GM21447 (cell line): ENCODE data around the gene GPC3.

Experiments used
- ATAC-seq: cut with Tn5 transposase; IDR thresholded peaks from one replicate; pipeline ENCODE4 v1.9.1; 2021; ENCODE audit not compliant: unreplicated experiment

GPC3 gene

DNA sequence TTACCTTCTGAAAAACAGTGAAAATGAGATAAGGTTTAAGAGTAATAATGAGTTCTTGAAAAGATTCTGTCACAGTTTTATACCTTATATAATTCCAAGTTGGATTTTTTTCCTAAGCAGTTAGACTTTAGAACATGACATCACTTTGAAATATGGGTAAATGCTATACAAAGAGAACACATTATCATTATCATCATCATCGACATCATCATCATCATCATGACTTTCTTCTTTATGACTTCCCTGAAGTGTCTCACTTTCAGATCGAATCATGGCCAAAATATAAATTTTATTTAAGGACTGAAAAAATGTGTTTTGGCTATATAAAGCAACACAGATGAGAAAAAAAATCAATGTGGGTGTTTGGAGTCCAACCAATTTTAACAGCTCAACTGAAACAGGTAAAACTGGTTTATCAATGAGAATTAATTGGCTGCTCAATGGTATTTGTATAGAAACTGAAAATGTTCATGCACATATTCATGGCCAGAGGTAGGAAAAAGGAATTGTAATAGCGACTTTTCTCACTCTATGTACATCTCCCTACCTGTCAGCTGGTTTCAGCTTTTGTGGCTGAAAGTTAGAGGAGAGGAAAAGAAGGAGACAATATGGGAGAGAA is 327.0 kb downstream of the GPC3 start:
- no peak for ATAC-seq

DNA sequence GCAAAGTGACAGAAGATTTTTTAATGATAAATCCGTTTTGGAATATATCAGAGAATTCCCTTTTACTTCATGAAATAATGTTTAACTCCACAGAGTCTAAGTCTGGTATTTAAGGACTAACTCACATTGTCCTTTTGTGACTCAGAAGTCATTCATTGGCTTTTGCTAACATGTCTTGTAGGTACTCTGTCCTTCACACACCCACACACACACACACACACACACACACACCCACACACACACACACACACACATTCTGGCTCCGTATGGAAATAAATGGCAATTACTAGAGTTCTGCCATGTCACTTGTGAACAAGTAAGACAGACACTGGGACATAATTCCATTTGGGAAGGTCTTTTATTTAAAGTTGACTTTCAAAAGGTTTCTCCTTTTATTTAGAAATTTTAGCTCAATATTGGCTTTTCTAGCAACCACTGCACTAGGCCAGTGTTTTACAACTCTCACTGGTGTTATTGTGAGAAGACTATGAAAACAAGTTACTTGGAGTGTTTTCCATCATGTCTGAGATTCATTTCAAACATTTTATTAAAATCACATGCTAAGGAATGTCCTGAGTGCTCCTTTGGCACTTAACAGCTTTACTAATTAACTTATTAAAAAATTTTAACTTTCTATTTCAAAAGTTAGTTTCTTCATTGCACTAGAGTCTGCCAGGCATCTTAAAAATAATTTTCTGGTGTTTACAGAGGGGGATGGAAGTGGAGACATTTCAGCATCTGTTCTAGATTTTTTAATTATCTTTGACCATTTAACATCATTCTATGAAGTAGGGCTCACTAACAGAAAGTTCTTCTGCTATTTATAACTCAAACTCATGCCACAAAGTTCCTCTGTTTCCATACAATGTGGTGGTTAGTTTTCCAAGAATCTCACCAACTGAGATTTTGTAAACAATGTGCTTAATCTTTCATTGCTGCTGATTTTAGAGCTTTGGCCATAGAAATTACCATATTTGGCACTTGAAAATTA is 329.8 kb downstream of the GPC3 start:
- ATAC-seq, result no peak

DNA sequence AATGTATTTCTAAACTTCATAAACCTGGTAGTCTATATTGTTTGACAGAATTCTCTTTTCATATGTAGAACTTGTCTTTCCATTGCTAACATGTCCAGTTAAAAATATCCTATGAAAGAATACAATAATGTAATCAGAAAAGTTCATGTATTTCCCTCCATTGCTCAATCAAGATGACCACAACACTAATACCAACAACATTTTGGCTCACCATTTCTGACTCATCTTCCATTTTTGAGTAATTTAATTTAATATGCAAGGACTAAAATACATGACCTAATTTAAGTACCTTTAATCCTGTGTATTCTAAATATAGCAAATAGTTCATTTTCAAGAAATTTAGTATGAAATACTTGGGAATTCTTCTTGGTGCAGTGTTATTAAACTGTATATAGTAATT is 330.6 kb downstream of the GPC3 start:
- ATAC-seq, result no peak

DNA sequence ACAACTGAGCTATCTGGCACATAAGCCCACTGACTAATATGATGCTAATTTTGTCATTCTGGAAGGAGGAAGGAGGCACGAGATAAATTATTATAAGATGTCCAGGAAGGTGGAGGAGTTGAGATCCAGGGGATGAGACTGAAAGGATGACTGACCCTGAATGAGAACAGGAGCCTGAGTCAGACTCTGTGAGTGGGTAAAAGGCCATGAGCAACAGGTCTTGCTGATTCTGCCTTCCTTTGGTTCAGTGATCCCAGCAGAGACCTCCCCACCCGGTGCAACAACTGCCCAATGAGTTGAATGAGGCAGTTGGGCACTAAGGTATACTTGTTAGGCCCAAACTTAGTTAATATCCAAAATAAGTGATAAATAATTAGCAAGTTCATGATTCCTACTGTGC is 332.0 kb downstream of the GPC3 start:
- ATAC-seq, result no peak

DNA sequence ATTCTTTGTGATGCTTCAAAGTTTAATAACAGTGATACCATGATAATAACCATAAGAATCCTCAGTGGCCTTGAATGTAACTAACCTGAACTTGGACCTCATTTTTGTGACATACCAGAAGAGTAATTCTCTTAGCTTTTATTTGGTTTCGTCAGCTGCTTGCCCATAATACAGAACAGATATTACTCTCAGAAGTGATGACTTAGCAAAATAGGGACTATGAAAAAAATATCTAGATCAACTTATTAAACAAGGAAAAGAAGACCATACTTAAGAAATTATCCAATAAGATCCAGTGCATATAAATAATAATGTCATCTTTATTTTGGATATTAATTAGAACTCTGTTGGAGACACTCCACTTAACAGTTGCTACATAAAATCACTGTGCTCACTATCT is 333.2 kb downstream of the GPC3 start:
- ATAC-seq, result no peak

DNA sequence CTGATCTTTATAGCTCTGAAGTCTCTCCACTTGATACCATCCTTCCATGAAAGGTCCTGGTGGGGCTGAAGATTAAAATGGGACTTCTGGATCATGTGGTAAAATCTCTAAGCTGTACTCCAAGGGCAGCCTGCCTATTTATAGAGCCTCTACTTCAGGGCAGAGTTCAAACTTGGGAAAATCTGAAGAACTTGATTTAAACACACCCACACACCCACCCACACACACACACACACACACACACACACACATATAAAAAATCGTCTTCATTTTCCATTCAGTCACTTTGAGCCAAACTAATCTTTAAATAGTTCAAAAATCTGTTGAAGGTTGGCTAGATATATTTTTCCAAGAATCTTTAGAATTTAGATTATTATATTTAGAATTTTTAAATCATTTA is 335.2 kb downstream of the GPC3 start:
- no peak for ATAC-seq

DNA sequence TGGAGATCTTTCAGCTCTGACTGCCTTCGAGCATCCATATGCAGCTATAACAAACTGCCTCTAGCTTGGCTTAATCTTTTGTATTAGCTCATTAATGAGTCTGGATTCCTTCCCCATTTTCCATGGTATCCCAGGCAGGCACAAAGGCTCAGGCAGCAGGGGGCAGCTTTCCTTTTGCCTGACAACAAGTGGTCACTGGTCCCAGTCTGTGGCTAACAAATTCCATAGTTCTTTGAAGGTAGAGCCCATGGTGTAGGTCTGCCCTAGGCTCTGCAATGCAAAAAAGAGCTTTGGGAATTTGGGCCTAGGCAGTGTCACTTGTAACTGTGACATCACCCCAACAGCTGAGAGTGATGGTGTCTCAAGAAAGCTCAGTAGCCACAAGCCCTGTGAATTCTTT is 335.7 kb downstream of the GPC3 start:
- ATAC-seq, result no peak

DNA sequence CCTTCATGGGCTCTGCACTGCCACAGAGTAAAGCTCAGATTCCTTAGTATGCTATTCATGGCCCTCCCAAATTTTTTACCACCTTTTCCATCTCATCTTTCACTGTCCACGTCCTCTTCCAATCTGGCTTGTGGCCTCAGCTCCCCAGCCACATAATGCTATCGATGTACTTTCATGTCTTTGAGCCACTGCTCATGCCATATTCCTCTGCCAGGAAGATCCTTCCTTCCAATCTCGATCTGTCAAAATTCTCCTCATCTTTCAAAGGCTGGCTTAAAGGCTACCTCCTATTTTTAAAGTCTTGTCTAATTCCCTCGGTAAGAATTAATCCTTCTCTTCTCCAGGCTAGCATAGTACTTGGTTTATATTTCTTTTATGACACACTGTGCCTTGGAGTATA is 336.8 kb downstream of the GPC3 start:
- no peak for ATAC-seq

DNA sequence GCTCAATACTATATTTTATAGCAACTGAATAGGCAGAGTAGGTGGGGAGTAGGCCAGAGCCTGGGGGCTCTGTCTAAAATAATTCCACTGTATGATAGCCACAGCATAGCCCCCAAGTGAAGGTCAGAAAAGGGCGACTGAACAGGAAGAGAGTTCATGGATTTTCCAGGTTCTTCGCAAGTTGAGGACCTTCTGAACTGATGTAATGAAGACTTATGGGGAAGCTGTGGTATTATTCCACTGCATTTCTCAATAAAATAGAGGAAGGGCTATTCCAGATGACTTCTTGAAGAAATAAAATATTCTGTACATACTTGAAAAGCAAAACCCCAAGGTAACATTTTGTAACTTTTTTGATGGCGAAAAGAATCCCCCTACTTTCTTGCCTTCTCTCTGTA is 338.7 kb downstream of the GPC3 start:
- ATAC-seq, result no peak

DNA sequence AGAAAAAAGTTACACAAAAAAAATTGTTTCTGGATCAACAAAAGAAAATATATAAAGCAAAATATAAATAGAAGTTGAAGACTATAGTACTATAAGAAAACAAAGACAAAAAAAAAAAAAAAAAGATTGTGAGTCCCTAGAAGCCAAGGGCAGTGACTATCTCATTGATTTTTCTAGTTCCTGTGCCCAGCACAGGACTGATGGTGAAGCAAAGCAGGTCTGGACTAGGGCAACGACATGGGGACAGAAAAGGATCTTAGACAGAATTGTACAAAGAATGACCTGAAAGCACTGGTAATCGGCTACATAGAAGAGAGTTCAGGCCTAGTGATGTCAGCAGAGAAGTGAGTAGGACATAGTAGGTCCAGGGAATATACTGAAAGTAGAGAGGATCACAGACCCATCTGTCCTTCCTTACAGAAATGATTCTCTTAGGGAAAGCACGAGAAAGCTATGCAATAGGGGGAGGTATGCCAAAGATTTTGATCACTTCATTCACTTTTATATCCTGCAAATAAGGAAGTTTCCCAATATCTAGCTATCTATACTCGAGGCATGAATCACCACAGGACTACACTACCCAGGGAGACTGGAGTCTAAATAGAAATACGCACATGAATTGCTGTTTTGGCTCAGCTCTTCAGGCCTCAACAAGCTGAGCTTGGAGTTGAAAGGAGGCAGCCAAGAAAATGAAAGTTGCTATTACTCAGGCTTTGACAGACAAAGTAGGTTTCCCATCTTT is 339.2 kb downstream of the GPC3 start:
- no peak for ATAC-seq

DNA sequence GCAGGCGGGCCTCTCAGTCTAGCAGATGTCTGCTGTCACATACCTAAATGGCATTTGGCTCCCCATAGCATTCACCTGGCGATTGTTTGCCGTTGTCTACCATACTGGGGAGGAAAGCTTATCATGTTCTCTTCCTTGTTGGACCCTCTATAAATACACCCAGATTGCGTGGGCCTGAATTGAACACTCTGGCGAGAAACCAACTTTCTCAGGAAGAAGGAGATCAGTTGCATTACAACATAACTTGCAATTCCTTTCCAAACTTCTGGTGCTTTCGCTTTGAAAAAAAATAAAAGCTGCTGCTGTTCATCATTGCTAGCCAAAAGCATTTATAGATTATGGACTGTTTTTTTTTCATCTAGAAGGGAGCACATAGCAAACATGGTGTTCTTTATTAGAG is 340.1 kb downstream of the GPC3 start:
- no peak for ATAC-seq

DNA sequence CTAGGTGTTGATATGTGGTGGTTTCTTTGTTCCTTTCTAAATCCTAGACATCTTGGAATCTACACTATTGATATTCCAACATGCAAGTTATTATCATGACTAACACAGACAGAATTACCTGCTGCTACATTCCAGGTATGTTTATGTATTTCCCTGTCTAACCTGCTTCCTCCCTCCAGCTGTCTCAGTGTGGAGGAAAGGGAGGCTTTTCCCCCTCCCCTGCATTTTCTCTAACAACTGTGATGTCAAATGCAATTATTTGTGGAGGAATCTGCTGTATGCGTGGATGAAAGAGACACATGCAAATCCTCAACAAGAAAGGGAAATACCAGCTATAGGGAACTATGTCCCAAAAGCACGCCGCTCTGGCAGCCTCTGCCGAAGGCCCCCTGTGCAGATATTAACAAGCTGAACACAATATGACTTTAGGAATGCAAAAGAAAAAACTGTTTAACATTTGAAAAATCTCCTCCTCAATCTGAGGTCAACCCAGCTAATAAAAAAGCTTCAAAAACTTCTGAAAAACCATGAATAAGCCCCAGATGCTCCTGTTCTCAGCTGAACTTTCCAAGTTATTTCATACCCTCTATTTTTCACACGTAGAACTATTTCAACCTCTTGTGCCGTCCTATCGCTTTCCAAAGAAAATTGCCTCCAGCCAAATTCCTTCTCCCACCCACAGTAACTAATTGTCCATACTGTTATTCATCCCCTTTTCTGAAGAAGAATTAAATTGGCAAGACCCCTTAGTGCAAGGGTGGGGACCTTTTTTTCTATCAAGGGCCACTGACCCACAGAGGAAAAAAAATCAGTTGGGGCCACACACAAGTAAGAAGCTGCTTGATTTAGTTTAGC is 345.0 kb downstream of the GPC3 start:
- ATAC-seq, result no peak

DNA sequence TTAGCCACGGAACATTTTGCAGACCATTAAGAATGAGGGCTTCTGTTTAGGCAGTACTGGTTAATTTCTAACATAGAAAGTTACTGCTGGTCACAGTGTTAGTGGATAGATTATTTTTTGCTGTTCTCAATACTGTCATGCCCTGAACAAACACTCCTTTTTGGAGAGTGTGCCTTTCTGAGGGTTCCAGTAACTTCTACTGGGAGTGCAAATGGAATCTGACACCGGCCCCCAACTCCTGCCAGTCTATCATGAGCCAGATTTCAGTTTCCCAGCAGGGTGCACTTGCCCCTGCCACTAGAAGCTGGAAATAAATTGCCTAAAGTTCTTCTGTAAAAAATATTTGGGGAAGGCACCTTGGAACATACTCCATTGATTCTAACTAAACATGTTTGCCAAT is 345.7 kb downstream of the GPC3 start:
- no peak for ATAC-seq

DNA sequence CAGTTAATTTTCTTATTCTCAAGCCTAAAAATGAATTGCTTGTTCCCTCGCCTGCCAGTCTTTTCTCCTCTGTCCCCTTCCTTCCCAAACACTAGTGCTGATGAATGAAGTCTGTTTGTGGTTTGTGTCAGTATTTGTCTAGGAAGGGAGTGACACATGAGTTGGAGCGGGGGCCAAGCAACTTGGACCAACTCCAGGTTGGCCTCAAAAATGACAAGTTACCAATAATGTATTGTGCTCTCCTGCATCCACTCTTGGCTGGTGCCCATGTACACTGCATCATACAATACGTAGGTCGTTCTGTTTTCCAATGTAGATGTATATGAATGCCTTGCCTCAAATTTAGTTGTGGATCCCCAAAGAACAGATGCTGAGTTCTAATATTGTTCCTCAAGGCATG is 347.1 kb downstream of the GPC3 start:
- no peak for ATAC-seq

DNA sequence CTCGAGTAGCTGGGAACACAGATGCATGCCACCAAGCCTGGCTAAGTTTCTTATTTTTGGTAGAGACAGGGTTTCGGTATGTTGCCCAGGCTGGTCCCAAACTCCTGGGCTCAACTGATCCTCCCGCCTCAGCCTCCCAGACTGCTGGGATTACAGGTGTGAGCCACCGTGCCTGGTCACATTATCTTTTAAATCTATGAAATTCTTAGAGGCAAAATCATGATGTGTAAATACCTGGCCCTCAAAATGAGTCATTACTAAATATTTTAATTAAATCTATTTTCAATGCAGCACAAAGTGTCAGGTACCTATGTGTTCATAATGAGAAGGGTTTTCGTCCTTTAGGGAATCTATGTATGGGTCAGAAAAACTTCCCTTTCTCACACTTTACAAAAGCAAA is 347.6 kb downstream of the GPC3 start:
- no peak for ATAC-seq

DNA sequence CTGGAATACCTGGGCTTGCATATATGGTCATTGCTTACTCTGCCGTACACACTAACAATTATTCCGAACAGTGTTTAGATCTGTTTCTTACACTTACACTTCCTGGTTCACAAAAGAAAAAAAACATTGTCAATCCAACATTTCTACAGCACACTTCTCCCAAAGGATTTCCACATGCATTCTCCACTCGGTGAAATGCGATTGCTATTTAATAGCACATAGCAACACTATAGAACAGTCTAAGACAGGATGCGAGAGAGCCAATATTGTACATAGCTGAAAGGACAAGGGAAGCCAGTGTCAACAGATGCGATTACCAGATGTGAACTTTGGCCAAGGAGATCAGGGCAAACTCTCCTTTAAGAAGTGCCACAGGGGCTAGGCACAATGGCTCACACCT is 349.4 kb downstream of the GPC3 start:
- ATAC-seq, result no peak

DNA sequence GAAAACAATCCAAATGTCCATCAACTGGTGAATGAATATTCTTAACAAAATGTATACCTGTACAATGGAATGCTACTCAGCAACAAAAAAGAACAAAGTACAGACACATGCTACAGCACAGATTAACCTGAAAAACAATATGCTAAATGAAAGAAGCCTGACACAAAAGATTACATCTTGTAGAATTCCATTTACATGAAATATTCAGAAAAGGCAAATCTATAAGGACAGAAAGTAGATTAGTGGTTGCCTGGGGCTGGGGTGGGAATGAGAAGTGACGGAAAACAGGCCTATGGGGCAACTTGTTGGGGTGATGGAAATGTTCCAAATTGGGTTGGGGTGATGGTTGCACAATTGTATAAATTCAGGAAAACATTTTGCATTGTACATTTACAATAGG is 351.0 kb downstream of the GPC3 start:
- no peak for ATAC-seq

DNA sequence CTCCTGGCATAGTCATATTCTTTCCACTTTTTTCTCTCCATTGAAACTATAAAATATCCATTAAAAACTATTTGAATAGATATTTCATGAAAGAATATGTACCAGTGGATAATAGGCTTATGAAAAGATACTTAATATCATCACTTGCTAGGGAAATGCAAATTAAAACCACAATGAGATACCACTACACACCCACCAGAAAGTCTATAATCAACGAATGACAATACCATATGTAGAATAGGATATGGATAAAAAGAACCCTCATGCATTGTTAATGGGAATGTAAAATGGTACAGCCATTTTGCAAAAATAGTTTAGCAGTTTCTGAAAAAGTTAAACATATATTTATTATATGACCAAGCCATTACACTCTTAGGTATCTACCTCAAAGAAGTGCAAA is 351.4 kb downstream of the GPC3 start:
- ATAC-seq, result no peak

DNA sequence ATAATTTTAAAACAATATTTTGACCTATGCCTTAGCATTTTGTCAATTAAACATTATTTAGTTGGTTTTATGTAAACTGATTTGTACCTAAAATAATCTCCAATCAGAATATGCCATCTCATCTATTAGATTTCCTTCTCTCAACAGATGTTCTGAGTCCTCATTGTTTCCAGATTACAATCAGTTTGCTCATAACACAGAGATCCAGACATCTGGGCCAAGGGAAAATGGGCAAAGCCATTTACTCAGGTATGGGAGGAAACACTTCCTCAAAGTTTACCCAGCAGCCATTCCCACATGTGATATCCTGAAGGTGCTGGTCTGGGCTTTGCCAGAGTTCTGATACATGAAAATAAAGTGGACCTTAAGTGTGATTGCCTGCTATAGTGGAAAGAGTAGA is 352.2 kb downstream of the GPC3 start:
- no peak for ATAC-seq

DNA sequence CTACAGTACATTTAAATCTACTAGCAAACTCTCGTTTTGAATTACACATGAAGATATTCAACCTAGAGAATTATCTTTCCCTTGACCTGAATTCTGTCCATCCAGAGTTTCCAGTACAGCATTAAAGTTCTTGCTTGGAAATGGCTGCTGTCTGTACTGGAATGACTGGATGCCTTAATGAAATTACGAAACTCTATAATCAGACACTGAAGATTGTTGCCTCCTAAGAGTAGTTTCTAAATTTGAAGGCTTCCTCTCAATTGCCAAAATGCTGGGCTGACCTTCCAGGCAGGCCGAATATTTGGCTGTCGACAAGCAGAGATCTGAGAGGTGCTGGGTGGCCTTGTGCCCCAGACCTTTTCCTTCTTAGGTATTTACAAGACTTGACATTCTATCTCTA is 355.0 kb downstream of the GPC3 start:
- ATAC-seq, result no peak

DNA sequence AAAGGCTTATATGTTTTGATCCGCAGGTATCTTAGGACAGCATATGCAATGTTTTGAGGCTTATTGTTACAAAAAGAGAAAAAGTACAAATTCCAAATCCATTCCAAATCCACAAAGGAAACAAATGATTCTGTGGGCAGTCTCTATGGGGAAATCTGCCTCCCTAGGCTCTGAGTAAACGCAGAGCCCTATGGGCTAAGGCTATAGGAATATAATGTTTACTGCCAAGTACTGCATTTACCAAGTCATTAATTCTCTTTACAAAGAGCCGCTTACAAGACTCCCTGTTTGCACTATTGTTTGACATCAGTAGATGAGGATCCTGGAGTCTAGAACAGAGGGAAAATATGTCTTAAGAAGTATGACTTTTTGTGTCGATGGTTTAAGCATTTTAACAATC is 357.7 kb downstream of the GPC3 start:
- no peak for ATAC-seq
